HCT116 (cell line): ENCODE data around the gene TOLLIP. TPM values are rescaled to one million over a fixed set of nuclear protein-coding genes. Genes with fewer than 3 reads are reported as not detected.
"Not testable (repeated sequence)": the region's sequence is repeated elsewhere in the genome, so short reads cannot be mapped to it uniquely, and the experiment has no call there.

ENCODE experiments used
- ATAC-seq: fragments of 200-7000 bp; cut with Tn5 transposase; 2 replicates; pipeline ENCODE4 v1.9.1; 2020; ENCODE audit warnings: mild to moderate bottlenecking, moderate library complexity
- BruUV-seq: library from RNA; stranded (reverse); fragments of 400-500 nt; replicated peaks from 2 replicates; lab custom pipeline; 2021; lab: Mats Ljungman, UMichigan
- CTCF ChIA-PET: fragments of 300-600 bp; sonication (Branson Sonifier 250); formaldehyde crosslinking; loops from one replicate; lab custom pipeline; 2021; ENCODE audit warnings: antibody characterized with exemption; lab: Charles Lee
- POLR2A ChIA-PET: fragments of 300-600, 350-600 bp; sonication (Branson Sonifier 250); formaldehyde crosslinking; loops from one replicate; lab custom pipeline; 2021; ENCODE audit warnings: antibody characterized with exemption; lab: Charles Lee
- RAD21 ChIA-PET, 2 experiments: fragments of 300-600 bp; sonication (Branson Sonifier 250); formaldehyde crosslinking; loops; one replicate each; lab custom pipeline; 2023; ENCODE audit warnings: low total read pairs in 2 of 2; ENCODE audit not compliant: uncharacterized antibody in 2 of 2, unreplicated experiment in 2 of 2, low non-redundant PET in 1 of 2; lab: Charles Lee
- DNase-seq: peaks from one replicate; pipeline ENCODE4 v3.0.0-alpha.2; 2010; ENCODE audit warnings: low read depth, low spot score
- H2AFZ ChIP-seq: fragments of 200-600 bp; shearing (Covaris generic), sonication (generic); 2 replicates; pipeline ENCODE4 v1.6.1; 2017; ENCODE audit warnings: low read depth, mixed run types, mixed read lengths, antibody characterized with exemption, low read length; ENCODE audit not compliant: poor library complexity, severe bottlenecking
- H3K27ac ChIP-seq: 2 replicates; pipeline ENCODE4 v1.5.1; 2012; ENCODE audit warnings: low read depth, low read length
- H3K27me3 ChIP-seq: fragments of 200-600 bp; sonication (generic); 2 replicates; pipeline ENCODE4 v1.6.1; 2016; ENCODE audit warnings: mixed run types, low read length, mixed read lengths; ENCODE audit not compliant: insufficient read depth
- H3K36me3 ChIP-seq, 2 experiments: fragments of 200-500 bp in 1 of 2; fragments of 200-600 bp in 1 of 2; sonication (Bioruptor generic) in 1 of 2; sonication (generic) in 1 of 2; 2 replicates each; pipeline versions ENCODE4 v1.5.1 to v1.6.1; 2014 to 2016; ENCODE audit warnings: low read length in 2 of 2, inconsistent platforms in 1 of 2, mixed read lengths in 1 of 2, mixed run types in 1 of 2; ENCODE audit not compliant: insufficient read depth in 2 of 2, control insufficient read depth in 1 of 2
- H3K4me1 ChIP-seq, 2 experiments: fragments of 200-600 bp in 1 of 2; sonication (generic) in 1 of 2; 2 replicates each; pipeline versions ENCODE4 v1.5.1 to v1.6.1; 2012 to 2017; ENCODE audit warnings: low read length in 2 of 2, inconsistent platforms in 1 of 2, mild to moderate bottlenecking in 1 of 2, mixed read lengths in 1 of 2, mixed run types in 1 of 2, moderate library complexity in 1 of 2; ENCODE audit not compliant: insufficient read depth in 2 of 2, control insufficient read depth in 1 of 2
- H3K4me2 ChIP-seq: fragments of 200-600 bp; sonication (generic); 2 replicates; pipeline ENCODE4 v1.6.1; 2017; ENCODE audit warnings: mixed run types, low read length, mixed read lengths
- H3K4me3 ChIP-seq, 2 experiments: fragments of 200-600 bp in 1 of 2; sonication (generic) in 1 of 2; replicated peaks in 1 of 2; 2 replicates each; pipeline ENCODE4 v1.5.1; 2011 to 2016; ENCODE audit warnings: low read length in 2 of 2, control low read depth in 1 of 2, low read depth in 1 of 2, mild to moderate bottlenecking in 1 of 2, mixed read lengths in 1 of 2, mixed run types in 1 of 2
- H3K79me2 ChIP-seq: fragments of 200-600 bp; sonication (generic); 2 replicates; pipeline ENCODE4 v1.6.1; 2017; ENCODE audit warnings: mild to moderate bottlenecking, mixed run types, low read length, moderate library complexity, mixed read lengths; ENCODE audit not compliant: insufficient read depth
- H3K9ac ChIP-seq: fragments of 200-600 bp; sonication (generic); 2 replicates; pipeline ENCODE4 v1.6.1; 2016; ENCODE audit warnings: low read length, mixed read lengths
- H3K9me2 ChIP-seq: fragments of 200-600 bp; sonication (generic), shearing (Covaris generic); 2 replicates; pipeline ENCODE4 v1.6.1; 2017; ENCODE audit warnings: mixed run types, mild to moderate bottlenecking, moderate library complexity; ENCODE audit not compliant: insufficient read depth
- H3K9me3 ChIP-seq, 2 experiments: fragments of 200-500 bp in 1 of 2; fragments of 200-600 bp in 1 of 2; sonication (Bioruptor generic) in 1 of 2; sonication (generic) in 1 of 2; 2 replicates each; pipeline ENCODE4 v1.6.1; 2014 to 2017; ENCODE audit warnings: low read length in 2 of 2, mixed read lengths in 2 of 2, inconsistent platforms in 1 of 2, low read depth in 1 of 2, mild to moderate bottlenecking in 1 of 2, mixed run types in 1 of 2, moderate library complexity in 1 of 2; ENCODE audit not compliant: control insufficient read depth in 1 of 2, insufficient read depth in 1 of 2
- H4K20me1 ChIP-seq: fragments of 200-600 bp; sonication (generic), shearing (Covaris generic); 2 replicates; pipeline ENCODE4 v1.6.1; 2017; ENCODE audit warnings: mixed run types, mild to moderate bottlenecking, moderate library complexity; ENCODE audit not compliant: insufficient read depth
- ATF3 ChIP-seq: IDR thresholded peaks from 2 replicates; pipeline ENCODE4 v1.6.1; 2012
- CBX3 ChIP-seq: IDR thresholded peaks from 2 replicates; pipeline ENCODE4 v1.6.1; 2012; ENCODE audit warnings: low read depth
- CEBPB ChIP-seq: IDR thresholded peaks from 2 replicates; pipeline ENCODE4 v1.6.1; 2012; ENCODE audit warnings: low read depth
- CTCF ChIP-seq, 3 experiments: fragments of 200-600 bp in 1 of 3; sonication (generic) in 1 of 3; IDR thresholded peaks in 2 of 3; conservative IDR thresholded peaks in 1 of 3; 2 replicates each; pipeline ENCODE4 v1.5.1; 2012 to 2017; ENCODE audit warnings: low read depth in 2 of 3, low read length in 2 of 3, antibody characterized with exemption in 1 of 3, borderline replicate concordance in 1 of 3, control low read depth in 1 of 3, mild to moderate bottlenecking in 1 of 3, mixed read lengths in 1 of 3, mixed run types in 1 of 3, moderate library complexity in 1 of 3; ENCODE audit not compliant: insufficient read depth in 1 of 3
- EGR1 ChIP-seq: IDR thresholded peaks from 2 replicates; pipeline ENCODE4 v1.6.1; 2012; ENCODE audit warnings: low read depth
- EZH2phosphoT487 ChIP-seq: fragments of 200-600 bp; IDR thresholded peaks from 2 replicates; pipeline ENCODE4 v1.6.1; 2018; ENCODE audit warnings: antibody characterized with exemption, borderline replicate concordance
- FOSL1 ChIP-seq: IDR thresholded peaks from 2 replicates; pipeline ENCODE4 v1.6.1; 2012; ENCODE audit warnings: low read depth
- JUND ChIP-seq: IDR thresholded peaks from 2 replicates; pipeline ENCODE4 v1.6.1; 2012
- POLR2A ChIP-seq: IDR thresholded peaks from 2 replicates; pipeline ENCODE4 v1.7.0; 2011; ENCODE audit warnings: borderline replicate concordance; ENCODE audit not compliant: insufficient read depth, insufficient read length; ENCODE audit errors: extremely low read depth
- RAD21 ChIP-seq: IDR thresholded peaks from 2 replicates; pipeline ENCODE4 v1.6.1; 2012; ENCODE audit warnings: low read depth, mild to moderate bottlenecking
- SIN3A ChIP-seq: IDR thresholded peaks from 2 replicates; pipeline ENCODE4 v1.6.1; 2012; ENCODE audit warnings: low read depth
- ZFX ChIP-seq: fragments of 450-650 bp; IDR thresholded peaks from 2 replicates; pipeline ENCODE4 v1.6.1; 2017
- ZNF274 ChIP-seq: fragments of 200-500 bp; sonication (Bioruptor generic); IDR thresholded peaks from 2 replicates; pipeline ENCODE4 v1.6.1; 2014; ENCODE audit warnings: mild to moderate bottlenecking, low read depth, low read length, inconsistent platforms
- intact Hi-C: fragments of 100-400 bp; cut with micrococcal nuclease; formaldehyde crosslinking; loops from 2 replicates; pipeline ENCODE4 v1.10.0; 2022
- total RNA-seq: library from RNA; stranded (reverse); gene quantifications from one replicate; pipeline ENCODE4 v1.2.1, GENCODE V29; 2021; ENCODE audit not compliant: unreplicated experiment

The TOLLIP gene
- total RNA-seq, 1 experiment from 2014 or later, result 28.5 TPM

- no peak for TF ChIP-seq CTCF (IDR thresholded peaks at IDR 0.05 in 2 of 3, conservative IDR thresholded peaks at IDR 0.05 in 1 of 3; ENCODE audit: borderline replicate concordance in 1 of 3, insufficient read depth in 1 of 3, low read depth in 2 of 3, low read length in 2 of 3)
- TF ChIP-seq SIN3A, result no peak
- TF ChIP-seq ATF3, result no peak
- no peak for TF ChIP-seq CEBPB
- no peak for TF ChIP-seq POLR2A
- no peak for TF ChIP-seq EGR1
- TF ChIP-seq RAD21, result no peak
- TF ChIP-seq FOSL1, result no peak
- TF ChIP-seq EZH2phosphoT487, result no peak
- TF ChIP-seq ZFX, result no peak
- TF ChIP-seq JUND, result no peak
- TF ChIP-seq CBX3, result no peak
- no peak for TF ChIP-seq ZNF274
Observed at GRCh38 chr11:1267441-1268100, 41.9 kb downstream of the TOLLIP start (continued).

GRCh38 chr11:1266976-1267375 lies 42.5 kb downstream of the TOLLIP start:
- H3K4me1 ChIP-seq, result peaks cover 9 to 14% of the 10 kb centered on the region in 2 experiments; a peak in 3 of 4 replicates
- H4K20me1 ChIP-seq, H3K27me3 ChIP-seq, intact Hi-C loops, H3K9me2 ChIP-seq, ATAC-seq, H3K36me3 ChIP-seq, H2AFZ ChIP-seq, H3K9me3 ChIP-seq, POLR2A ChIA-PET, DNase-seq, RAD21 ChIA-PET, H3K27ac ChIP-seq, CTCF ChIA-PET, H3K9ac ChIP-seq, BruUV-seq, H3K4me3 ChIP-seq, H3K4me2 ChIP-seq, H3K79me2 ChIP-seq: not testable (repeated sequence)

GRCh38 chr11:1265480-1265879 lies 44.0 kb downstream of the TOLLIP start:
- intact Hi-C loops, H3K36me3 ChIP-seq, CTCF ChIA-PET, ATAC-seq, H3K4me3 ChIP-seq, POLR2A ChIA-PET, H3K9me3 ChIP-seq, H3K27ac ChIP-seq, H2AFZ ChIP-seq, RAD21 ChIA-PET, H4K20me1 ChIP-seq, H3K27me3 ChIP-seq, H3K4me2 ChIP-seq, H3K9ac ChIP-seq, H3K9me2 ChIP-seq, H3K79me2 ChIP-seq, BruUV-seq, DNase-seq: not testable (repeated sequence)
- peaks cover 10 to 21% of the 10 kb centered on the region in 2 experiments; a peak in 3 of 4 replicates for H3K4me1 ChIP-seq
